ENCODE data around the gene KLRC4.
"Not testable (repeated sequence)": the region's sequence is repeated elsewhere in the genome, so short reads cannot be mapped to it uniquely, and the experiment has no call there.

Gene KLRC4

GRCh38 chr12:10388624-10389413 lies 20.7 kb downstream of the KLRC4 start:
- Mint-ChIP-seq H3K36me3 (peaks cover 26% of the 10 kb centered on the region), H3K4me3 (peak overlapping the region; percentile 96), H3K9me3 (ENCODE audit: low read depth) (no peaks in the 10 kb centered on the region), H3K4me1 (ENCODE audit: low read depth) (peaks cover 55% of the 10 kb centered on the region), H3K27ac (peak overlapping the region; percentile 98), H3K27me3 (no peaks in the 10 kb centered on the region)

DNA sequence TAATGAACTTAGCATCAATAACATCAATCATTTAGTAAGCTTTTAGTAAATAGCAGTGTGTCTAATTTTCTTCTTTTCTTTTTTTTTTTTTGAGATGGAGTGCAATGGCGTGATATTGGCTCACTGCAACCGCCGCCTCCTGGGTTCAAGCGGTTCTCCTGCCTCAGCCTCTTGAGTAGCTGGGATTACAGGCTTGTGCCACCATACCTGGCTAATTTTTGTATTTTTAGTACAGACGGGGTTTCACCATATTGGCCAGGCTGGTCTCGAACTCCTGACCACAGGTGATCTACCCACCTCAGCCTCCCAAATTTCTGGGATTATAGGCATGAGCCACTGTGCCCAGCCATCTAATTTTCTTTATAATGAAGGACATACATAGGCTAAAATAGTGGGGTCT lies 22.1 kb downstream of the KLRC4 start:
- not testable (repeated sequence) for H3K27me3 Mint-ChIP-seq; H3K9me3 Mint-ChIP-seq (ENCODE audit: low read depth)
- Mint-ChIP-seq H3K27ac (peak overlapping the region; percentile 98), H3K36me3 (peaks cover 30% of the 10 kb centered on the region), H3K4me3 (peak overlapping the region; percentile 96), H3K4me1 (ENCODE audit: low read depth) (peaks cover 54% of the 10 kb centered on the region)

- Mint-ChIP-seq H3K4me3 (peak overlapping the region; percentile 96), H3K27me3 (no peaks in the 10 kb centered on the region), H3K36me3 (peaks cover 36% of the 10 kb centered on the region), H3K4me1 (ENCODE audit: low read depth) (peaks cover 54% of the 10 kb centered on the region), H3K9me3 (ENCODE audit: low read depth) (no peaks in the 10 kb centered on the region), H3K27ac (peak overlapping the region; percentile 98)
Measured at GRCh38 chr12:10386857-10387256, 22.7 kb downstream of the KLRC4 start.

DNA sequence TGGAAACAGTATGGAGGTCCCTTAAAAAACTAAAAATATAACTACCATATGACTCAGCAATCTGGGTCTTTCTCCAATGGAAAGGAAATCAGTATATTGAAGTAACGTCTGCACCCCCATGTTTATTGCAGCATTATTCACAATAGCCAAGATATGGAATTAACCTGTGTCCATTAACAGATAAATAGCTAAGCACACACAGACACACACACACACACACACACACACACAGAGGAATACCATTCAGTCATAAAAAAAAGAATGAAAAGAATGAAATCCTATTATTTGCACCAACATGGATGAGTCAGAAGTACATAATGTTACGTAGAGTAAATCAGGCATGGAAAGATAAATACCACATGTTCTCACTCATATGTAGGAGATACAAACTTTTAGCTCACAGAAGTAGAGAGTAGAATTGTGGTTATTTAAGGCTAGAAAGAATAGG lies 24.4 kb downstream of the KLRC4 start:
- Mint-ChIP-seq H3K36me3 (peaks cover 40% of the 10 kb centered on the region), H3K27ac (peak overlapping the region; percentile 92), H3K9me3 (ENCODE audit: low read depth) (no peaks in the 10 kb centered on the region), H3K4me3 (peak overlapping the region; percentile 96), H3K4me1 (ENCODE audit: low read depth) (peaks cover 62% of the 10 kb centered on the region), H3K27me3 (no peaks in the 10 kb centered on the region)

GRCh38 chr12:10384191-10384590 lies 25.4 kb downstream of the KLRC4 start:
- Mint-ChIP-seq H3K27ac (peak overlapping the region; percentile 92), H3K36me3 (peaks cover 39% of the 10 kb centered on the region), H3K4me1 (ENCODE audit: low read depth) (peaks cover 64% of the 10 kb centered on the region), H3K4me3 (peak overlapping the region; percentile 96), H3K9me3 (ENCODE audit: low read depth) (no peaks in the 10 kb centered on the region), H3K27me3 (no peaks in the 10 kb centered on the region)

DNA sequence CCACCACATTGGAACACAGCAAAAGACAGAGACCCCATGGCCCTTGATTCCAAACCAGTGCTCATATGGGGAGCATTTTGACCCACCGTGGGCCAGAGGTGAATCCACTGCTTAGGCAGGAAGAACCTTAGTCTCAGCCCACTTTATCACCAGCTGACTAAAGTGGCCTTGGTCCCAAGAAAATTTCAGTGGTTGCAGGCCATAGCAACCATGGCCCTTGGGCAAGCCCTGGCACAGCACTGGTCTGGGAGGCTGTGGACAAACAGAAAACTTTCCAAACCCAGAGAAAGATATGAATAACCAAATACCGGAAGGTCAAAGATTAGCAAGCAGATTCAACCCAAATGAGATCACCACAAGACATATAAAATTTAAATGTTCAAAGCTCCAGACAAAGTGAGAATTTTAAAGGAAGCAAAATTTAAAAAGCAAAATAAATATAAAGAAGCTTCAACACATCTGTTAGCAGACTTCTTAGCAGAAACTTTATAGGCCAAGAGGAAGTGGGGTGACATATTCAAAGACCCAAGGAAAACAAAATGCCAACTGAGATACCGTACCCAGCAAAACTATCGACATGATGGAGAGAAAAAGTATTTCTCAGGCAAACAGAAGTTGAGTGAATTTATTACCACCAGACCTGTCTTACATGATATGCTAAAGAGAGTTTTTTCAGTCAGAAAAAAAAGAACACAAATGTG lies 27.5 kb downstream of the KLRC4 start:
- H3K27me3 Mint-ChIP-seq = no peaks in the 10 kb centered on the region
- peaks cover 82% of the 10 kb centered on the region for H3K4me1 Mint-ChIP-seq (ENCODE audit: low read depth)
- H3K4me3 Mint-ChIP-seq = peak overlapping the region; percentile 96
- H3K36me3 Mint-ChIP-seq = peaks cover 46% of the 10 kb centered on the region
- H3K9me3 Mint-ChIP-seq (ENCODE audit: low read depth) = no peaks in the 10 kb centered on the region
- peak overlapping the region; percentile 92 for H3K27ac Mint-ChIP-seq

DNA sequence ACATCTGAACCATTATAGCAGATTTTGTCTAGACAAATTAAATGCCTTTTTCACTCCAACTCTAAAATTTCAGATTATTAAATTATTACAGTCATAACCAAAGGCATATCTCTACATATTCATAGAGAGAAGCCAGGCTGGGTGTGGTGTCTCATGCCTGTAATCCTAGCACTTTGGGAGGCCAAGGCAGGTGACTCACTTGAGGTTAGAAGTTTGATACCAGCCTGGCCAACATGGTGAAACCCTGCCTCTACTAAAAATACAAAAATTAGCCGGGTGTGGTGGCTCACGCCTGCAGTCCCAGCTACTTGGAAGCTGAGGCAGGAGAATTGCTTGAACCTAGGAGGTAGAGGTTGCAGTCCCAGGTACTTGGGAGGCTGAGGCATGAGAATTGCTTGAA lies 30.8 kb downstream of the KLRC4 start:
- Mint-ChIP-seq H3K4me1 (ENCODE audit: low read depth) (peaks cover 88% of the 10 kb centered on the region), H3K36me3 (peaks cover 32% of the 10 kb centered on the region), H3K27ac (peak overlapping the region; percentile 91), H3K4me3 (peak overlapping the region; percentile 48)
- H3K27me3 Mint-ChIP-seq; H3K9me3 Mint-ChIP-seq (ENCODE audit: low read depth): not testable (repeated sequence)

- H3K4me3 Mint-ChIP-seq = peak overlapping the region; percentile 68
- peaks cover 87% of the 10 kb centered on the region for H3K4me1 Mint-ChIP-seq (ENCODE audit: low read depth)
- H3K27ac Mint-ChIP-seq = no peak overlapping the region
- H3K36me3 Mint-ChIP-seq = peaks cover 39% of the 10 kb centered on the region
- H3K27me3 Mint-ChIP-seq = no peaks in the 10 kb centered on the region
- H3K9me3 Mint-ChIP-seq (ENCODE audit: low read depth) = no peaks in the 10 kb centered on the region
Measured at GRCh38 chr12:10374624-10375018, 34.9 kb downstream of the KLRC4 start.

DNA sequence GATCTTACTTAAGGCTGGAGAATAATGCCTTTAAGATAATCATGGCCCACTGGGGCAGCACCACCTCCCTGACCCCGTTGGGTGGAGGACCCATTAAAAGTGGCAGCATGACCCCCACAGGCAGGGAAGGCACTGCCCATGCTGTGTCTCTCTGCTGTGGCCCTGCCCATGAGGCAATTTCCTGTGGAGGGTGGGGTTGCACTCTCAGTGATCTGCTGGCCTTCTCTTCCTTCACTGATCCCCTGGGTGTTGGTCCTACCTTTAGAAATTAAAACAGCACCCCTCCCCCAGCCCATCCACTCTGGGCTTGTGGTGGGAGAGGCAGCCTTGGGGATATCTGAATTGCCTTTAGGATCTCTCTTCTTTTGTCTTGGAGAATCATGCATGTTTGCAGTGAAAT lies 37.0 kb downstream of the KLRC4 start:
- no peak overlapping the region for H3K27ac Mint-ChIP-seq
- peak overlapping the region; percentile 35 for H3K4me3 Mint-ChIP-seq
- peaks cover 38% of the 10 kb centered on the region for H3K36me3 Mint-ChIP-seq
- H3K27me3 Mint-ChIP-seq = no peaks in the 10 kb centered on the region
- H3K4me1 Mint-ChIP-seq (ENCODE audit: low read depth) = peaks cover 86% of the 10 kb centered on the region
- peaks cover 5% of the 10 kb centered on the region for H3K9me3 Mint-ChIP-seq (ENCODE audit: low read depth)

- H3K27ac Mint-ChIP-seq; H3K27me3 Mint-ChIP-seq; H3K9me3 Mint-ChIP-seq (ENCODE audit: low read depth): not testable (repeated sequence)
- Mint-ChIP-seq H3K36me3 (peaks cover 38% of the 10 kb centered on the region), H3K4me1 (ENCODE audit: low read depth) (peaks cover 81% of the 10 kb centered on the region), H3K4me3 (peak overlapping the region; percentile 60)
Measured at GRCh38 chr12:10371893-10372535, 37.5 kb downstream of the KLRC4 start.

DNA sequence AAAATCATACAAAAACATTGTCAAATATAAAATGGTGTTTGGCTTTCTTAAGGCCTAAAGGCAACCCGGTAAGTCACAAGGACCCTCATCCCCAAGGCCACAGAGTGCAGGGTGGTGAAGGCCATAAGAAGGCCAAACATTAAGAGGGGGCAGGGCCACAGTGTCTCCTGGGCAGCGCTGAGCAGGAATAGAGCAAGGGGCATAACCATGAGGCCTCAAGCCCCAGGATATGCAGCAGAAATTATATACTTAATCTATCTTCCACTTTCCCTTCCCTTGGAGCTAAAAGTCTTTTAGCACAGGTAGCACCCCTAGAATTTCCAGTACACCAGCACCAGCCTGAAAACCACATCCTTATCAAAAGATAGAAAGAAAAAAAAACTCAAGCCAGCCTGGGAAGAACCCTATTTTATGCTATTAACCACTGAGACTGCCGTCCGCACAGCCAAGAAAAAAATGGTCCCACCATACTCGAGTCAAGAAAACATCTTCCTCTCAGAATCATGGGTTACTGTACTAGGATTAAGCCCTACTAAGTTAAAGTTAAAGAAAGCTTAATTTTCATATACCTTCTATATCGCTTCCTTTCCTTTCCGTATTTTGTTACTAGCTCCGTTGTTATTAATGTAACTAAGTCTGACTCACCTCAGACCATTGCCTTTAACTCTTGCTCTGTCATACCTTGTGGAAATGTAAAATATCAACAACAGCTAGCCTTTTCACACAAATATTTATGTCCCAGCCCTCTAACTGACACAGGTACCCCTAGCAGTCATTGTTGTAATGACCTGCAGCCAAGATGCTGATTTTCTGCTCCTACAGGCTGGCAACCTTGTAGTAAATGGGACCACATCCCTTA lies 39.8 kb downstream of the KLRC4 start:
- Mint-ChIP-seq H3K36me3 (peaks cover 36% of the 10 kb centered on the region), H3K4me3 (peak overlapping the region; percentile 77), H3K27me3 (no peaks in the 10 kb centered on the region), H3K4me1 (ENCODE audit: low read depth) (peaks cover 64% of the 10 kb centered on the region), H3K27ac (no peak overlapping the region), H3K9me3 (ENCODE audit: low read depth) (peaks cover 5% of the 10 kb centered on the region)

DNA sequence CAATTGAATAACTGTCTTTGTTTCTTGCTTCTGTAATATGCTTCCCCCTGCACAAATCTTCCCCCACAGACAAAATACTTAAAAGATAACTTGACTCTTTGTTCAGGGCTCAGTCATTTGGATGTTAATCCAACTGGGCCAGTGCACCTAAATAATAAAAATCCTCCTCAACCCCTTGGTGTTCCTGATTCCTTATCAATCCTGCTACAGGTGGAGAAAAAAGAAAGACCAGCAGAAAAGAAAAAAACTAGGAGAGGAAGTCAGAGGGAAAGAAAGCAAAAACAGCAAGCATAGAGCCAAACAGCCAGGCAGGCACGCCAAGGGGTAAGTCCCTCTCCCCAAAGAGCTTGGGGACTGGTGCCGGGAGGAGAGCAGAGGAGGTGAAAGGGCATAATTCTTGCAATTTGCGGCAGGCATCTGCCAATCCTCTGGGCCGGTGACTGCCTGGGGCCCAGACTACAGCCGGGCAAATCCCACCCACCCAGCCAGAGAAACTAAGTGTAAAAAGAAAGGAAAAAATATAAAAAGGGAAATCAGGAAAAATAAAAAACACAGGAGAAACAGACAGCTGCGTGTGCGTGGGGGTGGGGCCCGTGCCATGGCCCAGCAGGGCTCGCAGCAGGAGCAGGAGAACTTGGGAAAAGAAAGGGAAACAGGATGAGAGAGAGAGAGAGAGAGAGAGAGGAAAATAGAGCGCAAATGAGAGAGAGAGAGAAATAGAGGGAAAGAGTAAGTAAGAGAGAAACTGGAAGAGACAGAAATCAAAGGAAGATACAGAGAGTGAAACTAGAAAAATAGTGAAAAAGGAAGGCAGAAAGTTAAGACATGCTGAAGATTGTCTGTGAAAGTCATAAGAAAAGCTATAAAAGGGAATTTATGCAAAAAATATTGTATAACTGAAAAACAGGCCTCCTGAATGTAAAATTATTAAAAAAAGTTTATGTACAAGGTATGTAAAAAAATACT lies 41.1 kb downstream of the KLRC4 start:
- Mint-ChIP-seq H3K4me1 (ENCODE audit: low read depth) (peaks cover 51% of the 10 kb centered on the region), H3K27me3 (no peaks in the 10 kb centered on the region), H3K36me3 (peaks cover 33% of the 10 kb centered on the region), H3K27ac (no peak overlapping the region), H3K4me3 (no peak overlapping the region), H3K9me3 (ENCODE audit: low read depth) (peaks cover 5% of the 10 kb centered on the region)

DNA sequence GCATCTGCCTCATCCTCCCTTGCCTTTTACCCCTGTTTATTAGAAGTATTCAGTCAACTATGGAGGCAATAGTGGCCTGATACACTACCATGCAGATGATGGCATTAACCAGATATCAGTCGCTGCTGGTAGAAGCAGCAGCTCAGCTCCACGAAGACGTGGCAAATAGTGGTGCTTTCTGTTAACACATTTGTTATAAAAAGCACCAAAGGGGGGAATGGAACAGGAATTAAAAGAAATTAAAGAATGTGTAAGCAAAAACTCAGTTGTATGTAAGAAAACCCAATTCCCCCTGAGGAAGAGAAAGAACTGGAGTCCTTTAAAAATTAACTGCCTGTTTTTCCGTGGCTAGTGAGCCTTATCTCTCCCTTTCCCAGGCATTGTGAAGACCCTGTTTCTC lies 41.8 kb downstream of the KLRC4 start:
- Mint-ChIP-seq H3K4me1 (ENCODE audit: low read depth) (peaks cover 46% of the 10 kb centered on the region), H3K36me3 (peaks cover 30% of the 10 kb centered on the region)
- H3K27ac Mint-ChIP-seq; H3K9me3 Mint-ChIP-seq (ENCODE audit: low read depth); H3K4me3 Mint-ChIP-seq; H3K27me3 Mint-ChIP-seq: not testable (repeated sequence)

- Mint-ChIP-seq H3K36me3 (peaks cover 26% of the 10 kb centered on the region), H3K27ac (no peak overlapping the region), H3K4me3 (no peak overlapping the region), H3K9me3 (ENCODE audit: low read depth) (peaks cover 5% of the 10 kb centered on the region), H3K4me1 (ENCODE audit: low read depth) (peaks cover 37% of the 10 kb centered on the region), H3K27me3 (no peaks in the 10 kb centered on the region)
Measured at GRCh38 chr12:10366875-10367274, 42.7 kb downstream of the KLRC4 start.
